NCI-H1930 (cell line): ENCODE data around the gene LCN6.
"Not testable (repeated sequence)": the region's sequence is repeated elsewhere in the genome, so short reads cannot be mapped to it uniquely, and the experiment has no call there.

Source experiments
- DNase-seq, 2 experiments: peaks; one replicate each; lab custom pipeline; 2025; lab: John Stamatoyannopoulos, UW

The LCN6 gene

GRCh38 chr9:136782452-136782851, 34.1 kb upstream of the LCN6 start:
- DNase-seq = no peak

GRCh38 chr9:136779808-136780207, 31.5 kb upstream of the LCN6 start:
- no peak for DNase-seq

GRCh38 chr9:136777359-136777758, 29.0 kb upstream of the LCN6 start:
- DNase-seq = no peak

- DNase-seq = no peak
These were observed 28.6 kb upstream of the LCN6 start for GRCh38 chr9:136776947-136777346.

- DNase-seq = no peak
These were observed 26.9 kb upstream of the LCN6 start for GRCh38 chr9:136775191-136775590.

GRCh38 chr9:136774416-136775045, 26.2 kb upstream of the LCN6 start:
- no peak for DNase-seq

- peak in 1 of 2 experiments; percentile 41 for DNase-seq
These were observed 25.2 kb upstream of the LCN6 start for GRCh38 chr9:136773386-136774044.

- DNase-seq = no peak
These were observed 23.6 kb upstream of the LCN6 start for GRCh38 chr9:136771907-136772415.

- DNase-seq = peak; percentile 57 to 78
These were observed 21.4 kb upstream of the LCN6 start for GRCh38 chr9:136769710-136770191.

GRCh38 chr9:136766410-136767120, 18.2 kb upstream of the LCN6 start:
- DNase-seq = peak; percentile 39 to 61

GRCh38 chr9:136765745-136766409, 17.6 kb upstream of the LCN6 start:
- DNase-seq = not testable (repeated sequence)

- DNase-seq = no peak
These were observed 16.7 kb upstream of the LCN6 start for GRCh38 chr9:136765041-136765440.

- DNase-seq = no peak
These were observed 16.1 kb upstream of the LCN6 start, which contains the start of gene LCN15 for GRCh38 chr9:136764301-136764891. Gene LCN15 (minus strand): TSS chr9:136764518. CDS start chr9:136764488, 30 bp downstream.

- no peak for DNase-seq
These were observed 15.3 kb upstream of the LCN6 start for GRCh38 chr9:136763649-136764035.

- DNase-seq = peak in 1 of 2 experiments; percentile 32
These were observed 14.8 kb upstream of the LCN6 start for GRCh38 chr9:136762915-136763648.

- no peak for DNase-seq
These were observed 13.9 kb upstream of the LCN6 start for GRCh38 chr9:136762221-136762691.

GRCh38 chr9:136761545-136761981, 13.2 kb upstream of the LCN6 start:
- no peak for DNase-seq

GRCh38 chr9:136760834-136761544, 12.7 kb upstream of the LCN6 start:
- peak; percentile 32 to 43 for DNase-seq

GRCh38 chr9:136760424-136760823, 12.1 kb upstream of the LCN6 start:
- DNase-seq = no peak
